ENCODE measurements around the gene UBE2A.

UBE2A gene

GRCh38 chrX:119574394-119575266 lies at the start of gene UBE2A:
TSS of gene UBE2A (plus strand) at chrX:119574563. CDS start at chrX:119574712, 149 bp downstream.
- in situ Hi-C loops (cut with HindIII; ENCODE audit: low sequenced_read_pairs), result no loop called here

DNA sequence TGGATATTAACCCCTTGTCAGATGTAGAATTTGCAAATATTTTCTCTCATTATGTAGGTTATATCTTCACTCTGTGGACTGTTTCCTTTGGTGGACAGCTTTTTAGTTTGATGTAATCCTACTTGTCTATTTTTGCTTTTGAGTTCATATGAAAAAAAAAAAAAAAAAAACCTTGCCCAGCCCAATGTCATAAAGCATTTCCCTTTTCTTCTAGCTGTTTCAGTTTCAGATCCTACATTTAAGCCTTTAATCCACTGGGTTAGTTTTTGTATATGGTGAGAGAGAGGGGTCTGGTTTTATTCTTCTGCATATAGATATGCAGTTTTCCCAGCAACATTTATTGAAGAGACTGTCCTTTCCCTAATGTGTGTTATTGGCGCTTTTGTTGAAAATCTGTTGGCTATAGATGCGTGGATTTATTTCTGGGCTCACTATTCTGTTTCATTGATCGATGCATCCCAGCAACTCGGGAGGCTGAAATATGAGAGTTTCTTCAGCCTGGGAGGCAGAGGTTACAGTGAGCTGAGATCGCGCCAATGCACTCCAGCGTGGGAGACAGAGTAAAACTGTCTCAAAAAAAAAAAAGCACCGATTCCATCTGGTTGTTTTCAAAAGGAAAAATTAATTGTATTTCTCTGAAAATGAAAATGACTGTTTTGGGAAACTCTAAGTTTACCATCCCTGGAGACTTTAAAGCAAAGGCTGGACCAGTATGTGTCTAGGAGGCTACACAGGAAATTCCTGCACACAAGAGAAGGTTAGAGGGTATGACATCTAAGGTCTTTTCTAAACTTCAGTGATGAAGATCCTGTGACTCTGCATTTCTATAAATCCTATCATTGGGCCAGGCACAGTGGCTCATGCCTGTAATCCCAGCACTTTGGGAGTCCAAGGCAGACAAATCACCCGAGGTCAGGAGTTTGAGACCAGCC lies 44.8 kb upstream of the UBE2A start:
- in situ Hi-C loops (cut with HindIII; ENCODE audit: low sequenced_read_pairs), result no loop called here
- H3K4me3 ChIP-seq (ENCODE audit: low read depth, low read length), result no peak overlapping the region
- no peak for TF ChIP-seq CTCF (IDR thresholded peaks at IDR 0.05; ENCODE audit: low read depth, low read length)
- no peak for DNase-seq (ENCODE audit: low read depth, low spot score)

More at GRCh38 chrX:119574394-119575266, at the start of gene UBE2A:
- H3K4me3 ChIP-seq (ENCODE audit: low read depth, low read length), result peak within 1 kb of the TSS; percentile 67
- TF ChIP-seq CTCF (IDR thresholded peaks at IDR 0.05; ENCODE audit: low read depth, low read length), result peak; percentile 38
- DNase-seq (ENCODE audit: low read depth, low spot score), result peak; percentile 92

GRCh38 chrX:119537487-119537886 lies 36.9 kb upstream of the UBE2A start:
- in situ Hi-C loops (cut with HindIII; ENCODE audit: low sequenced_read_pairs), result no loop called here
- TF ChIP-seq CTCF (IDR thresholded peaks at IDR 0.05; ENCODE audit: low read depth, low read length), result no peak

DNA sequence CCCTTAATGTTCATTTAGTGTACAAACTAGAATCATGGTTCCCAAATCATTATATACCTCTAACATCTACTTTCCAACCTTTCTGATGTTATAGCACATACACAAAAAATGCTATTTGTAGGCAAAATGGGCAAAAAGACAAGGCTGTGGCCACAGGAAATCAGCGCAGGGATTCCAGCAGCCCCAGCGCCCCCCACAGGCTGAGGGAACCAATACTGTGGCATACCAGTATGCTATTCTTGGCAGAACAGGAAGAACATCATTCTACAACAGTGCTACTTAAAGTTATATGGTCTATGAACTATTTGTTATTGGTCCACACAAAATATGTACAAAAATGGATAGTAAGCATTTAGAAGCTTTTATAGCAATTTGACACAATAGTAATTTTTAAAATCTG lies 34.5 kb upstream of the UBE2A start:
- DNase-seq (ENCODE audit: low read depth, low spot score), result no peak
- H3K4me3 ChIP-seq (ENCODE audit: low read depth, low read length), result no peak overlapping the region
- TF ChIP-seq CTCF (IDR thresholded peaks at IDR 0.05; ENCODE audit: low read depth, low read length), result peak; percentile 14
- in situ Hi-C loops (cut with HindIII; ENCODE audit: low sequenced_read_pairs), result no loop called here

More at GRCh38 chrX:119537487-119537886, 36.9 kb upstream of the UBE2A start:
- no peak for DNase-seq (ENCODE audit: low read depth, low spot score)
- H3K4me3 ChIP-seq (ENCODE audit: low read depth, low read length), result no peak overlapping the region

DNA sequence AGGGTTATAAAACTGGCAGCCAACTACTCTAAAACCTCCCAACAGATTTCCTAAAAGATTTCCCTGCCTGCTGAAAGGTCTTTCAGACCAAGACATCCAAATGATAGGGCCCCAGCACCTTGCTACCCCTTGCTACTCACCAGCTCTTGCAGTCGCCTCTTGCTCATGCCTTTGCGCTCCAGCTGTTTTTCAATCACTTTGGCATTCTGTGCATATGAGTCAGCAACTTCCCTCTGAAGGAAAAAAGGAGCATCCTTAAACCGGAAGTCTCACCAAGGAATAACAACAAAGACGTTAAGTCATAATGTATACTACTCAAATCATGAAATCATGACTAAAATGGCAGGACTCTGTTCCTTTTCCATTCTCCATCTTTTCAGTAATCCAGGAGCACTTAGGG lies 33.2 kb upstream of the UBE2A start:
- no peak overlapping the region for H3K4me3 ChIP-seq (ENCODE audit: low read depth, low read length)
- in situ Hi-C loops (cut with HindIII; ENCODE audit: low sequenced_read_pairs), result no loop called here
- no peak for TF ChIP-seq CTCF (IDR thresholded peaks at IDR 0.05; ENCODE audit: low read depth, low read length)
- peak; percentile 61 for DNase-seq (ENCODE audit: low read depth, low spot score)

GRCh38 chrX:119549327-119550016 lies 24.9 kb upstream of the UBE2A start:
- in situ Hi-C loops (cut with HindIII; ENCODE audit: low sequenced_read_pairs), result no loop called here
- H3K4me3 ChIP-seq (ENCODE audit: low read depth, low read length), result no peak overlapping the region
- TF ChIP-seq CTCF (IDR thresholded peaks at IDR 0.05; ENCODE audit: low read depth, low read length), result no peak
- no peak for DNase-seq (ENCODE audit: low read depth, low spot score)

Data from astrocyte of the spinal cord (primary cell).